Effector CD8-positive, alpha-beta T cell (primary cell): ENCODE data around the gene MECR.
A peak's percentile ranks its signal among the peaks of the same experiment; 100 is the strongest.
"Not testable (repeated sequence)": the region's sequence is repeated elsewhere in the genome, so short reads cannot be mapped to it uniquely, and the experiment has no call there.

Source experiments
- DNase-seq: peaks from one replicate; lab custom pipeline; 2025; lab: John Stamatoyannopoulos, UW

The MECR gene

DNA sequence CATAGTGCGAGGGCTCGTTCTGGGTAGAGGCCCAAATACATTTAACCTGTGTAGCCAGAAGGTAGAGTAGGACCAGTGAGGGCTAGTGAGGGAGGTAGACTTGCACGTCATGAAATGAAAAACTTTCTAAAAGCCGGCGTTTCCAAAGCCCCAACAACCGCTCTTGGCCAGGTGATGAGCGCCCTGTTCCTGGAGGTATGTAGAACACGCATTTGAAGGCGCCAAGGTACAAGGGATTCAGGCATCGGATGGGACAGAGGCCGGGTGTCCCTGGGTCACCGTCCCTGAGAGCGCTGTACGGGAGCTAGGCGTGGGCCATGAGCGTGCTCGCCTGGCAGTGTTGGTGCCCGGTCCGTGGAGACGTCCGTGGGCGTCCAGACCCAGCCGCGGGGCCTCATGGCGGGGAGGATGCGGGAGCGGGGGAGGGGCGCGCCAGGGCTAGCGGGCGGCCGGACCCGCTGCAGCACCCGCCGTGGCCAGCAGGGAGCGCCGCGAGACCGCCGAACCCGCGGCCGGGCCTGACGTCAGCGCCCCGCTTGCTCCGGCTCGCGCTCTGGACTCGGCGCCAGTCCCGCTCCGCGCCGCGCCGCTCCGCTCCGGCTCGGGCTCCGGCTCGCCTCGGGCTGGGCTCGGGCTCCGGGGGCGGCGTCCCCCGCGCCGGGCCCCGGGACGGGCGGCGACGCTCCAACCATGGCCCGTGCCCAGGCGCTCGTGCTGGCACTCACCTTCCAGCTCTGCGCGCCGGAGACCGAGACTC lies 5.4 kb upstream of the MECR start, which contains the start of gene PTPRU:
Gene PTPRU, plus strand, starts transcription at position 568 of the 757 bp plus-strand sequence. Its CDS starts 123 bp downstream, at position 691.
- DNase-seq, result peak; percentile 63

DNA sequence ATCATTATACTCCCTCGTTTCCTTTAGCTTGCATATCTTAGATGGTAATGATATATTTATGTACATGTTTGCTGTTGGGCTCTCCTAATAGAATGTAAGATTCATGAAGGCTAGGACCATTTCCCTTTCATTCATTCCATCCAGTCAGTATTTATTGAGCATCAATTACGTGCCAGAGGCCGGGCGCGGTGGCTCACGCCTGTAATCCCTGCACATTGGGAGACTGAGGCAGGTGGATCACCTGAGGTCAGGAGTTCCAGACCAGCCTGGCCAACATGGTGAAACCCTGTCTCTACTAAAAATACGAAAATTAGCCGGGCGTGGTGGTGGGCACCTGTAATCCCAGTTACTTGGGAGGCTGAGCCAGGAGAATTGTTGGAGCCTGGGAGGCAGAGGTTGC lies 4.1 kb upstream of the MECR start:
- DNase-seq, result not testable (repeated sequence)

DNA sequence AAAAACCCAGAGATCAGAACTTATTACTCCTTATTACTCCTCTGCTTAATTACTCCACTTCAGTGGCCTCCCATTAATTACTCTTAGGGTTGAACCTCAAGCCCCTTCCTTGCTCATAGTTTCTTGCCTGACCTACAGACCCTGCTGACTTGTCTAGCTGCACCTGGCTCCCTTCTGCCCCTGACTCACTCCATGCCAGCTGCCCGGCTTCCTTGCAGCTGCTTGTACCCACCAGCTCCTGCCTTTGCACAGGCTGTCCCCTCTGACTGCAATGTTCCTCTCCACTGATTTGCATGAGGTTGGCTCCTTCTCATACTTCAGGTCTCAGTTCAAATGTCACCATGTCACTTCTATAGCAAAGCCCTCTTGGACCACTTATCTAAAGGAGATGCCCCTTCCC lies 3.7 kb upstream of the MECR start:
- DNase-seq, result no peak

DNA sequence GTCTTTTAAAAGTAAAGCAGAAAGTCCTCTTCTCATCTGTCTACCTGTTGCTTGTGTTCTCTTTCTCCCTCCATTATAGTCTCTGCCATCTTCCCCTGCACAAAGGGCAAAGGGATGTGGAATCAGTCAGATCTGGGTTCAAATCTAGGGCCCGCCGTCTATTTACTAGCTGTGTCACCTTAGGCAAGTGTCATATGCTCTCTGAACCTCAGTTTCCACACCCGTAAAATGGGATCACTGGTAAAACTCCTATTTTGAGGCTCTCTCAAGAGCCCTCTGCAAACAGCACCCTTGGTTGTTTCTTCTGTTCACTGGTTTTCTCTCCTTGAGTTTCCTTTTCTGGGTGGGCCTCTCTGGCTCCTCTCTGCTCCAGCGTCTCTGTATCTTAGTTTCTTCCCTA lies 3.0 kb upstream of the MECR start:
- DNase-seq, result no peak

DNA sequence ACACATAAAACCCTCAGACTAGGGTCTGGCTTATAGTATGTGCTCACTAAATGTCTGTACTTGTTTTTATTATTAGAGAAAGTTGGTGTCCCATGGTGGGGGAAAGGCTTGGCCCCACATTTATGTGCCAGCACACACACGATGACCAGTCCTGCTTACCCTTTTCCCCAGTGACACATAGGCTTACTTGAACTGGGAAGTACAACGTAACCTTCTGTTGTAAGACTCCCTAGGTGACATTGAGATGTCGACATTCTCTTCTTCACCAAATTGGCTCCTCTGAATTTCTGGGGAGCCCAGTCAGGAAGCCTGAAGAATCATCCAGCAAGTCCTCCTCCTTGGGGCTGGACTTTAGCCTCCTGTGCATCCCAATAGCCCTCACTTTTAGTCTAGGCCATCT lies 1.7 kb upstream of the MECR start:
- no peak for DNase-seq

DNA sequence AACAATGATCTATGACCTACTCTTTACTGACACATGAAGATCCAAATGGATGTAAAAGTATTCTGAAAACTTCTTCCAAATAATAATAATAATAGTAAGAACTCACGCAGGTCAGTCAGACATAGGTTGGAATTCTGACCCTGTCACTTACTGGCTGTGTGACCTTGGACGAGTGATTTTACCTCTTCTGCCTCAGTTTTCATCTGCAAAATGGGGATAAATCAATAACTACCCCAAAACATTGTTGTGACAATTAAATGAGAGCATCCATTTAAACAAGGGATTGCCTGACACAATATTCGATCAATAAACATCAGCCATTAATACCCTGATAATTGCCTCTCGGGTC lies 556 bp downstream of the MECR start:
- no peak for DNase-seq

DNA sequence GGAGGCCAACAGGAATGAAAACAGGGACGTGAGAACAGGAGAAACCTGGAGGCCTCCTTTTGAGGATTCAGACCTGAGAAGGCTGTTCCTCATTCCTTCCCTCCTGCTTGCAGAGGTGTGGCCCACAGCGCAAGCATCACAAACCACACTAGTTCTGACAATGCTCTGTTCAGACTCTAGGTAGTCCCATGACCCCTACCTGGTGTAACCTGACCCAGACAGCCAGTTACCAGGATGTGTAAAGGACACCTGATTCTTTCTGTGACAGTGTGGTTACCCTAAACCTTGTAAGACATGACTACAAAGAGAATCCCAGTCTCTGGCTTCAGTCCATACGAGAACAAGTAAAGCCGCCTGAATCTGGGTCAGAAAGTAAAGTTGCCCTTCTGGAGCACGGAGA lies 3.2 kb downstream of the MECR start:
- DNase-seq, result no peak

DNA sequence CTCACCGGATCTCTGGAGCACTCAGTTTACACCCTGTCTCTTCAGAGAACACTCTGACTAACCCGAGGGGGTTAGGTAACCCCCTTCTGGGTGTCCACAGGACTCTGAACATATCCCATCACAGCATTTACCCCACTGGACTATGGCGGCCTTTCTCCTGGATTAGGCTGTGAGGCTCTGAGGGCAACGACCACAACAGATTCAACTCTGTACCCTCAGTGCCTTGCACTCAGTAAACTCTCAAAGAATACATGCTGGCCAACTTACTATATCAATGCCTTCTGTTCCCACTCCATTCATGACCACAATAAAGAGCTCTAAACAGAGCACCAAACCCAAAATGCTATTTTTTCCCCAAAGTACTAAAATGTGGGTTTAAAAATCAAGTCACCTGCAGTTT lies 5.4 kb downstream of the MECR start:
- no peak for DNase-seq

DNA sequence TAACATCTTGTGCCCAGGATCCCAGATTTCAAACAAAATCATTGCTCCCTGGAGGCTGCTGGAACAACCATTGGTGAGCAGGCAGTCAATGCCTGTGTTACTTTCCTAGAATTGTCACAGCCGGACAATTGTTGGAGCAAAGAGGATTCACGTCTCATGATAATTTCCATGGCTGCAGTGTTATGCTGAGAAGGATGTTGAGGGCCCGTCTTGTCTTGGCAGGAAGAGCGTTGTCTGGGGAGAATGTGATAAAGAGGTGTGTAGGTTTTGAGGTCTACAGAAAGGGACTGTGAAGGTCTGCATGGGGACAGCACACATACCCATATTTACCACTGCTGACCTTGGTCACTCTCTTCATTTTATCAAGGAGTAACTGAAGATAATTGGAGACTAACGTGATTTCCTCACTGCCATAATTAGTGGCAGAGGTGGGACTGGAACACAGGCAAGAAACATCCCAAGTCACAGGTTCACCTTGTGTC lies 6.3 kb downstream of the MECR start:
- DNase-seq, result no peak

DNA sequence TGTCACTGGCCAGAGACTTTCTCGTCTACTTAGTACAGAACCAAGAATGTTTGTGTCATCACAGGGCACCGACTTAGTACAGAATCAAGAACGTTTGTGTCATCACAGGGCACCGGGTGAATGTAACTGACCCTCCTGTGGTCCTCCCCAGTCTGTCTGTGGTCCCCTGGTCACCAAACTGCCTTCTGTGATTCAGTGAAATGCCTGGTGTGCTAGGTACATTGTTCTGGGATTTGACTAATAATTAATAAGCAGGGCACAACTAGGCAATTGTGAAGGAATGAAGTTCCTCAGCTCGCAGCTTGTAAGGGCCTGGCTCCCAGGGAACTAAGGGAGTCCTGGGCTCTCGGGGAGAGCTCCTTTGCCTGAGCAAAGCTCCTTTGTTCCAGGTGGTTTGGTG lies 7.2 kb downstream of the MECR start:
- DNase-seq, result no peak

DNA sequence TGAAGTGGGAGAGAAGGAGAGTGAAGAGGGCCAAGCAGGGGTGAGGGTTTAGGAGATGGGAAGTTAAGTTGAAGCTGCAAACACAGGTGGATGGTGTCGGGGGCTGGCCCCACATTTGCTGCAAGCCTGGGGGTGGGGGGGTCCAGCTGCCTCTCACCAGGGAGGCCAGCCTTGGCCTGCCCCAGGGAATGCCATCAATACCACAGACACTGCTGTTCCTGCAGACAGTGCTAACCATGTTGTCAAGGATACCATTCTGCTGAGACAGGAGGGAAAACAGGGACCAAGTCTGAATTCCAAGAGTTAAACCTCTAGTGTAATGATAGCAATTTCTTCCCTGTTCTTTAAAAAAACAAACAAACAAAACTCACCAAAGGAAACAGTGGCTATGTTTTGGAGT lies 8.0 kb downstream of the MECR start:
- no peak for DNase-seq

DNA sequence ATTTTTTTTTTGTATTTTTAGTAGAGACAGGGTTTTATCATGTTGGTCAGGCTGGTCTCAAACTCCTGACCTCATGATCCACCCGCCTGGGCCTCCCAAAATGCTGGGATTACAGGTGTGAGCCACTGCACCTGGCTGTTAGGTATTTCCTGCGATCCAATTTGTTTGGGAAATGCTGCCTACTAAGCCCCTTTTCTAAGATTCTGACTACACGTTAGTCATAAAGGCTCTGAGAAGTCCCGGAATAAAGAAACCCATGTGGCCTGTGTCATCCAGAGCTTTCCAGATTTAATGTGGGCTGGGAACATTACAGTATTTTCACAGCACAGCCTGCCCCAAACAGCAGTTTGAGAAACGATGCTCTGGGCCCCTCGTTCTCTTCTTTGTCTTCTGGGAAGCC lies 8.5 kb downstream of the MECR start:
- not testable (repeated sequence) for DNase-seq

DNA sequence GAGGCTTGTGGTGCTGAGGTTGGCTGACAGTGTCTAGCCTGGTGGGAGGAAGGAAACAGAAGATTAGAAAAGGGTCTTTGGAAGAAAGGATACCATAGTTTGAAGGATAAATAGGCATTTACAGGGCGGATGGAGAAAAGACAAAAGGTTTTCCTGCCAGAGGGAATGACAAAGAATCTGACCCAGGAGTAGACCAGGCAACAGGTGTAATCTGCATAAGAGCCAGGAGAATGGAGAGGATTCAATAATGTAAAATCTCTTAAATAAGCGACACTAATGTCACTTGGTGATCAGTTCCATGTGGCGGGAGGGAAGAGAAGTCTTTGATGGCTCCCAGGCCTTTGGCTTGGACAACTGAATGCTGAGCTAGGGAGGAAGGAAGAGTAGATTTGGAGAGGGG lies 9.4 kb downstream of the MECR start:
- DNase-seq, result no peak

DNA sequence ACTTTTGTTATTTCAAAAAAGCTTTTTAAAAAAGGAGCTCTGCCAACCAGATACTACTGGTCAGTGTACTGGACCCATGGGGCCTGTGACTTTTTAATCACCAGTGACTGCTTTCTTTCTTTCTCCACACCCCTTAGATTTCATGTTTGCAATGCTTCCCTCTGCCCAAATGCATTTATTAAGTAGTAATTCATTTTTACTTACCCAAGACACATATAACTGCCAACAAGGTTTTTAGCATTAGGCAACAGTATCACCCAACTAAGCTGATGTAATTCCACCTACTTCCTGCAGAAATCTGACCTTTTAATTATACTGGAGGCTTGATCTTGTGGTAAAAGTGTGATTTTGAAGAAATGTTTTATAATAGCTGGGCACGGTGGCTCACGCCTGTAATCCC lies 12.5 kb downstream of the MECR start:
- DNase-seq, result no peak

DNA sequence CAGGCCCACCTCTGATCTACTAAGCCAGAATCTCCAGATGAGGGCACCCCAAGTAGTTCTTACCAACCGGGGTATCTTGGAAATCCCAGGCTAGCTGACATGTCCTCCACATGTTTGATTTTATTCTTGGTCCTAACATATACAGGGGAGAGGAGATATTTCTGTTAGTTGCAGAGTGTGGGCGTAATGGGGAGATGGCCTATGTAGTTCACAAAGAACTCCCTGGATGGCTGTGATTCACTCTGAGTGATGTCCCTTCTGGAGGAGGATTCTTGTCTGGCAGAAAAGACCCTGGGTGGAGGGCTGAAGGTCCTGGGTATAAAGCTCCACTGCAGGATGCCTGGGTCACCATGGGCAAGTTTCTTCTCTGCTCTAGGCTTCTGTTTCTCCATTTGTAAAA lies 13.1 kb downstream of the MECR start:
- DNase-seq, result no peak

DNA sequence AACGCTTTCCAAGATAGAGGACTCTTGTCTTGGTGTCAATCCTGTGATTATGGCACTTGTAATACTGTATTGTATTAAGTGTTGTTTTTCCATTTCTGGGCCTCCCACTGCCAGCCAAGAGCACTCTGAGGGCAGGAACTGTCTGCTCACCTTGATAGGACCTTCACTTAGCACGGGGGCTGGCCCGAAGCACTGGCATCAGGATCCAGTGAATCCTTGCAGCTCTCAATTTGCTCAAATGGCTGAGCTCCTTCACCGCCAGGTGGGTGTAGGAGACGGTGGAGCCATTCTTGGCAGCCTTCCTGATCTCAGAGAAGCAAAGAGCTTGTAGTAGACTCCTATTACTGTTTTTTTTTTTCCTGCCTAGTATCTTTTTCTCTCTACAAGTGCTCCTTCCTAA lies 17.7 kb downstream of the MECR start:
- no peak for DNase-seq

DNA sequence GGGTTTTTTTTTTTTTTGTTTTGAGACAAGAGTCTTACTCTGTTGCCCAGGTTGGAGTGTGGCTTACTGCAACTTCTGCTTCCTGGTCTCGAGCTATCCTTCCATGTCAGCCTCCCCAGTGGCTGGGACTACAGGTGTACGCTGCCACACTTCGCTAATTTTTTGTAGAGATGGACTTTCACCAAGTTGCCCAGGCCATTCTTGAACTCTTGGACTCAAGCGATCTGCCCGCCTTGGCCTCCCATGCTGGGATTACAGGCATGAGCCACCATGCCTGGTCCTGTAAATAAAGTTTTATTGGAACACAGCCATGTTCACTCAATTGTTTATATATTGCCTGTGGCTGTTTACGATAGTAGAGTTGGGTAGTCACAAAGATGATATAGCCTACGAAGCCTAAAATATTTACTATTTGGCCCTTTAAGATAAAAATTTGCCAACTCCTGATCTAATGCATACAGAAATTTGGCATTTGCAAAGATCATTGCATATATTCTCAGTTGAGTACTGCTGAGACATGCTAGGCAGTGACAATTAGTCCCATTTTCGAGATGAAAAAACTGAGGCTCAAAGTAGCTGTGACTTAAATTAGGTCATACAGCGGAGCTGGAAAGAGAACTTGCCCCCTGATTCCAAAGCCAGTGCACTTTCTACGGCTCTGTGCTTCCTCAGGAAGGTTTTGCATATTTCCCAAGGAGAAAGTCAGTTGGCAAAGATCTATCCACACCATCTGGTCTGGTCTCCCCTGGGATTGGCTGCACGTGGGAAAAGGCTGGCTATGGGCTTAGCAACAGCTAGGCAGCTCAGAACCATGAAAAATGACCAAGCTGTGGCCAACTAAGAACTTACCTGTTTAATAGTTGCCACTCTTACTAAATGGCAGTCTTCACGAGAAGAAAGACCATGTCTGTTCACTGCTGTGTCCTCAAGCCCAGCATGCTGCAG lies 19.4 kb downstream of the MECR start:
- no peak for DNase-seq

DNA sequence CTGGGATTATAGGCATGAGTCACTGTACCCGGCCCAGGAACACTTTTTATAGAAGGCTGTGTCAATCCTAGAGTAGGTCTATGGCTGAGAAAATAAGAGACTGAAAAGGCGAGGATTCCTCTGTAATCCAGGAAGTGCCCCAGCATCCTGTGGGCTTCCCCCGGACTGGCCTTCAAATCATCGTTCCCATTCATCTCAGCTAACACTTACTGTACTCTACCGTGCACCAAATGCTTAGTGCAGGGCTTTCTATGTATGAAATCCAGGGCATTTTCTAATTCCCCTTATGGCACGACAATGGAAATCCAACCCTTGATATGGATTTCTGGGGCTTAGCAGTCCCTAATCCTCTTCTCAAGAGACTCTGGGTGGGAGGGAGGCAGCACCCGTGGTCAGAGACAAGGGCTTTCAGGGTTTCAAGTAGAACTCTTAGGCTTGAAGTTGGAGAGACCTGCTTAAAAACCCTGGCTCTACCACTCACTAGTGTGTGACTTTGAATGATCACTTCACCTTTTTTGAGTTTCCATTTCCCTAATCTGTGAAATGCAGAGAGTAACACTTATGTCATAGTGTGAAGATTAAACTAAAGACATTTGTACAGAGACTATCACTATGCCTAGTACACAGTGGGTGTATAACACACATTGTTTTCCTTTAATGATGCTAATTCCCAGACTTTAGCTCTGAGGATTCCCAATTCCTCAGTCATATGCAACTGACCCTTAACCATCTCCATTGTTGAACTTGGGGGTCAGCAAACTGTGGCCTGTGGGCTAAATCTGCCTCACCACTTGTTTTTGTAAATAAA lies 20.3 kb downstream of the MECR start:
- no peak for DNase-seq

DNA sequence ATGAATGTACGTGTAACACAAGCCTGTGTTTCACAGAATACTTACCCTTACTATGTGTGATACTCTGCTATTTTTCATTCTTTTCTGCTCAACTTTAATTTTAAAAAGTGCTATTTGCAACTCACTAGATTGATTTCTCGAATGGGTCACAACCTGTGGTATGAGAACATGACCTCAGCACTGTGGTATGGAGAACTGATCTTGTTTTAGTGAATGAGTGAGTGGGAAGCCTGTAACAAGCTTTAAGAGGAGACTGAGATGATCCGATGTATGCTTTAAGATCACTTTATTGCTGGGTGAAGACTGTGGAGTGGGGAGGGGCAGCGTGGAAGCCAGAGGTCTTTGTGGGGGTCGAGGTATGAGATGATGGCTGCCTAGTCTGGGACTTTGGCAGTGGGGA lies 21.6 kb downstream of the MECR start:
- no peak for DNase-seq

DNA sequence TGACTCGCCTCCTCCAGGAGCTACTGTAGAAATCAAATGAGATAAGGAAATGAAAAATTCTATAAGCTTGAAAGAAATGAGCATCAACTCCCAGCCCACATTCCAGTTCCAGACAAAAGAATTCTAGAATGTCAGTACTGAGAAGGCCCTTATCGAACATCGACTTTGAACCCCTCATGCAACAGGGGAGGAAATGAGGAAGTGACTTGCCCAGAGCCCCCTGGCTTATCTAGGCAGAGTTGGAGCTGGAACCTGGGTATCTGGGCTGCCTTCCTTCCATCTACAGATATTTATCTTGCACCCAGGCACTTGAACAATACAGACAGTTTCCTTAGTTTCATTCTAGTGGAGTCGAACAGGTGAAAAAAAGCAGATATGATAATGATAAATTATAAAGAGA lies 22.3 kb downstream of the MECR start:
- DNase-seq, result no peak

DNA sequence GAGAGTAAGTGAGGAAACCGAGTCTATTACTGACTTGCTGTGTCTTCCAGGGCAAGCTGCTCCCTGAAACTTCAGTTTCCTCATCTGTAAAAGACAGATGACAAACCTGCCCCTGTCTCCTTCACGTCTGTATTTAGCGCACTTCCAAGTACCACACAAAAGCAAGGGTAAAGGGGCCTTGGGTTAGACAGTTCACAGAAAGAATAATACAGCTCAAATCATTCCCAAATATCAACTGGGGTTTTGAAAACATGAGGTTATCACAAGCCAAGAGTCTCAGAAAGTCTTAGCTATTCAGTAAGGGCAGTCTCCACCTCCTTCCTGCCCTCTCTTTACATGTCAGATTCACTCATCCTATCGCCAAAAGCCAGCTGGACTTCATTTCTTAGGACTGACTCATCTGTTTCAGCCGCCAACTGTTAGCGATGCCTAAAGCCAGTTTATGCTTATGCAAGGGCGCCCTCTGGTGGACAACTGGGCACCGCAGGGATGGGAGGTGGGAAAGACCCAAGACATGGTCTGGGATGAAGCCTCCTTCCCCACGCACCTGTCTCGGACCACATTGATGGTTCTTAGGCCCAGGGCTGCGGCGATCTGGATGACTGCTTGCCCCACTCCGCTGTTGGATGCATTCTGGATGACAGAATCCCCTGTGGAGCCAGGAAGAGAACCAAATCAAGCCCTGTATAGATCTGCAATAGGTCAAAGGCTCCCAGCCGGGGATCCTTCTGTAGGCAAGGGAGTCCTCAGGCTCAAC lies 28.0 kb downstream of the MECR start:
- peak; percentile 91 for DNase-seq

DNA sequence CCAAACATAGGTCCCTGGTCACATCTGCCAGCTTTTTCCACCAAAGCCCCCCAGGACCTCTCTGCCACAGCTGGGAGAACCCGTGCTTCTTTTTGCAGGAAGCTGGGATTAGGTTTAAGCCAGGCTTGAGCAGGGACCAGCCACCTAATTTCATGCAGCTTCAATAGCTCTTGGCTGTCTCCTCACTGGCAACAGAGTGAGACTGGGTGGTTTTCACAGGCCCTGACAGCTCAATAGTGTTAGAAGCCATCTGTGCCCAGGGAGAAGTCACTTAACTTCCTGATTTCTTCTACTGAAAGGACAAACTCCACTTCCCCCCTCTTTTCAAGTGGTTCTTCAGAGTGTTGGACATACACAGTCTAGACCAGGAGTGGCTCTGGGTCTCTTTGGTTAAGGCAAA lies 28.7 kb downstream of the MECR start:
- DNase-seq, result no peak
